Neuronal stem cell (in vitro differentiated cells): ENCODE measurements around the gene C8G.
A peak's percentile ranks its signal among the peaks of the same experiment; 100 is the strongest.

ENCODE experiments used
- DNase-seq: peaks from one replicate; pipeline ENCODE4 v3.0.0-alpha.2; 2013; ENCODE audit warnings: low spot score
- H2AFZ ChIP-seq: one replicate; pipeline ENCODE4 v1.6.1; 2013; ENCODE audit warnings: mild to moderate bottlenecking, low read length, inconsistent platforms
- H2AK5ac ChIP-seq: 2 replicates; pipeline ENCODE4 v1.6.1; 2013; ENCODE audit warnings: low read depth, mild to moderate bottlenecking, inconsistent platforms, low read length, moderate library complexity, mixed read lengths
- H2BK120ac ChIP-seq: 2 replicates; pipeline ENCODE4 v1.6.1; 2013; ENCODE audit warnings: low read depth, mild to moderate bottlenecking, inconsistent platforms, low read length, moderate library complexity, mixed read lengths
- H2BK12ac ChIP-seq: one replicate; pipeline ENCODE4 v1.6.1; 2013; ENCODE audit warnings: low read length, inconsistent platforms
- H2BK15ac ChIP-seq: 2 replicates; pipeline ENCODE4 v1.6.1; 2013; ENCODE audit warnings: mild to moderate bottlenecking, low read length, inconsistent platforms, mixed read lengths
- H2BK5ac ChIP-seq: one replicate; pipeline ENCODE4 v1.6.1; 2013; ENCODE audit warnings: inconsistent platforms, mild to moderate bottlenecking, low read length, moderate library complexity
- H3K14ac ChIP-seq: one replicate; pipeline ENCODE4 v1.6.1; 2013; ENCODE audit warnings: low read length, inconsistent platforms
- H3K18ac ChIP-seq: 2 replicates; pipeline ENCODE4 v1.6.1; 2013; ENCODE audit warnings: low read length, inconsistent platforms
- H3K23ac ChIP-seq: 2 replicates; pipeline ENCODE4 v1.6.1; 2013; ENCODE audit warnings: low read depth, mild to moderate bottlenecking, mixed read lengths, low read length, inconsistent platforms; ENCODE audit not compliant: poor library complexity
- H3K27ac ChIP-seq: replicated peaks from 3 replicates; pipeline ENCODE4 v1.5.1; 2013; ENCODE audit warnings: low read length, inconsistent platforms
- H3K27me3 ChIP-seq, 3 experiments: 2 replicates each; pipeline ENCODE4 v1.6.1; 2013; ENCODE audit warnings: low read length in 3 of 3, mild to moderate bottlenecking in 2 of 3, inconsistent platforms in 1 of 3, low read depth in 1 of 3, mixed read lengths in 1 of 3, moderate library complexity in 1 of 3; ENCODE audit not compliant: control insufficient read depth in 3 of 3, insufficient read depth in 3 of 3
- H3K36me3 ChIP-seq, 2 donors: replicated peaks in 1 of 2; 2 replicates each; pipeline ENCODE4 v1.6.1; 2013; ENCODE audit warnings: low read length in 2 of 2; ENCODE audit not compliant: control insufficient read depth in 2 of 2, insufficient read depth in 2 of 2
- H3K4ac ChIP-seq: 2 replicates; pipeline ENCODE4 v1.6.1; 2013; ENCODE audit warnings: inconsistent platforms, mild to moderate bottlenecking, low read length, moderate library complexity
- H3K4me1 ChIP-seq, 2 donors: 1 replicate in 1 of 2; 2 replicates in 1 of 2; pipeline ENCODE4 v1.6.1; 2013; ENCODE audit warnings: low read length in 2 of 2, low read depth in 1 of 2; ENCODE audit not compliant: control insufficient read depth in 2 of 2, insufficient read depth in 1 of 2
- H3K4me2 ChIP-seq: one replicate; pipeline ENCODE4 v1.6.1; 2013; ENCODE audit warnings: mild to moderate bottlenecking, low read length, inconsistent platforms; ENCODE audit not compliant: insufficient read depth, poor library complexity, severe bottlenecking
- H3K4me3 ChIP-seq, 2 donors: 2 replicates each; pipeline ENCODE4 v1.5.1; 2013; ENCODE audit warnings: low read length in 2 of 2, mild to moderate bottlenecking in 2 of 2, inconsistent platforms in 1 of 2, moderate library complexity in 1 of 2
- H3K79me1 ChIP-seq: one replicate; pipeline ENCODE4 v1.6.1; 2013; ENCODE audit warnings: low read depth, mild to moderate bottlenecking, inconsistent platforms, low read length, moderate library complexity
- H3K9ac ChIP-seq: one replicate; pipeline ENCODE4 v1.6.1; 2013; ENCODE audit warnings: mild to moderate bottlenecking, low read depth, low read length, inconsistent platforms; ENCODE audit not compliant: poor library complexity
- H3K9me3 ChIP-seq, 2 donors: replicated peaks in 1 of 2; 2 replicates each; pipeline versions ENCODE3 to v1.6.1; 2013; ENCODE audit warnings: low read length in 2 of 2, mild to moderate bottlenecking in 2 of 2, inconsistent platforms in 1 of 2, low read depth in 1 of 2, mixed read lengths in 1 of 2, moderate library complexity in 1 of 2; ENCODE audit not compliant: control insufficient read depth in 2 of 2, insufficient read depth in 1 of 2
- H4K8ac ChIP-seq: one replicate; pipeline ENCODE4 v1.6.1; 2013; ENCODE audit warnings: low read depth, mild to moderate bottlenecking, inconsistent platforms, low read length, moderate library complexity
- H4K91ac ChIP-seq: one replicate; pipeline ENCODE4 v1.6.1; 2013; ENCODE audit warnings: low read length, low read depth, mild to moderate bottlenecking, inconsistent platforms; ENCODE audit not compliant: poor library complexity
- WGBS, 2 donors: extraction: QIAGEN DNeasy Blood & Tissue Kit; methylation state at CpG; one replicate each; pipeline ENCODE4 v1.1.7; 2013; ENCODE audit warnings: missing lambda C conversion rate in 2 of 2, mixed read lengths in 1 of 2; ENCODE audit not compliant: insufficient read length in 2 of 2, insufficient replicate concordance in 1 of 2; ENCODE audit errors: extremely low coverage in 2 of 2; 5-methylcytosine and 5-hydroxymethylcytosine counted together

C8G gene

DNA sequence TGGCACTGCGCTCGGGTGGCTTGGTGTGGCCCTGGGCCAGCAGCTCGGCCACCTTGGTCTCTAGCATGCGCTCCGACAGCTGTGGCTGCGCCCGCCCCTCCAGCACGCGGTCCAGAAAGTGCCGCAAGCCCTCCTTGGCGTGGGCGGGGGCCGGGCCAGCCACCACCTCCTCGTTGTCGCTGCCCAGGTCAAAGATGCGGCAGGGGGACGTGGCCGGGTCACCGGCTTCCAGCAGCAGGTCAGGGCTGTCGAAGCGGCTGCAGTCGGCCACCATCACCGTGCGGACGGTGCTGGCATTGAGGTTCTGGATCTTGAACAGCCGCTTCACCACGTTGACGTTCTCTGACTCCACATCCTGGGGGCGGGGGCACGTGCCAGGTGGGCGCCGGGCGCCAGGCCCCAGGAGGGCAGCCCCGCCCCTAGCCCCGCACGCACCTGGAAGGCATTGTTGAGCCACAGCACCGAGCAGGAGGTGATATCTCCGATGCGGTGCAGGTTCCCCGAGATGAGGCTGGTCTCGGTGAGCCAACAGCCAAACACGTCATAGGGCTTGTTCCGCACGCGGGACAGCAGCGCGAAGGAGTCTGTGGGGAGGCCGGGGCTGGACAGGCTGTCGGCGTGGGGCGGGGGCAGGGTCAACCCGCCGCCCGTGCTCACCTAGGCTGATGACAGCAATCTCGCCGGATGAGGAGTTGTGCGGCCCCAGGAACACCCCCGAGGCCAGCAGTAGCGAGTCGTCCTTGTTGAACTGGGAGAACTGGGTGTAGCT is 2.7 kb upstream of the C8G start:
- peaks cover 0 to 3% of the 10 kb centered on the region in 2 donors for H3K9me3 ChIP-seq
- H2BK120ac ChIP-seq, result no peak overlapping the region
- peak overlapping the region; percentile 92 for H4K8ac ChIP-seq
- peaks cover 8% of the 10 kb centered on the region in 2 donors for H3K4me1 ChIP-seq
- H2BK5ac ChIP-seq, result peak overlapping the region; percentile 75
- H3K9ac ChIP-seq, result peak overlapping the region; percentile 70
- H3K36me3 ChIP-seq, result peaks cover 42 to 53% of the 10 kb centered on the region in 2 donors
- no peak overlapping the region for H3K27ac ChIP-seq
- no peak overlapping the region for H3K4ac ChIP-seq
- no peak overlapping the region for H4K91ac ChIP-seq
- H2BK12ac ChIP-seq, result no peak overlapping the region
- peak overlapping the region; percentile 65 for H3K23ac ChIP-seq
- H3K79me1 ChIP-seq, result peaks cover 26% of the 10 kb centered on the region
- H3K4me2 ChIP-seq, result peak overlapping the region; percentile 25
- no peak overlapping the region for H2BK15ac ChIP-seq
- peak overlapping the region in 1 of 2 donors; percentile 92 for H3K4me3 ChIP-seq
- H2AK5ac ChIP-seq, result no peak overlapping the region
- no peaks in the 10 kb centered on the region for H3K27me3 ChIP-seq
- H2AFZ ChIP-seq, result no peak overlapping the region
- no peak overlapping the region for H3K14ac ChIP-seq
- DNase-seq, result no peak
- no peak overlapping the region for H3K18ac ChIP-seq
- no CpG with 5 or more reads among the region's 60 CpGs for WGBS, 2 donors

DNA sequence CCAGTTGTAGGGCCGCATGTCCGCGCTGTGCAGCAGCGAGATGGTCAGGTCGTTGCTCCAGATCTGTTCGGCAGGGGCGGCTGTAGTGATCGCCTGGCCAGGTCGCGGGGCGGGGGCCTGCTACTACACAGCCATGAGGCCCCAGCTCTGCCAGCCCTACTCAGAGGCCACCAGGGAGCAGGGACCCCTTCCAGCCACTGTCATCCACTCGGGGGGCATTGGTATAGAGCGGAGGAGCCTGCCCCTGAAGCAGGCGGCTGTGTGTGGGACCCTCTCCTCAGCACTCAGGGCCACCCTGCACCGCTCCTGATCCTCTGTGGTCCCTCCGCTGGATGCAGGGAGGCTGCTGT is 2.2 kb upstream of the C8G start:
- peak overlapping the region; percentile 70 for H3K9ac ChIP-seq
- H4K91ac ChIP-seq, result no peak overlapping the region
- no peak overlapping the region for H2BK12ac ChIP-seq
- peak overlapping the region; percentile 37 for H2AK5ac ChIP-seq
- no peak overlapping the region for H3K14ac ChIP-seq
- peaks cover 37 to 47% of the 10 kb centered on the region in 2 donors for H3K36me3 ChIP-seq
- H3K4ac ChIP-seq, result no peak overlapping the region
- H2BK120ac ChIP-seq, result no peak overlapping the region
- peak overlapping the region in 1 of 2 donors; percentile 92 for H3K4me3 ChIP-seq
- no peak overlapping the region for H2AFZ ChIP-seq
- peaks cover 8% of the 10 kb centered on the region in 2 donors for H3K4me1 ChIP-seq
- H3K4me2 ChIP-seq, result no peak overlapping the region
- peak overlapping the region; percentile 97 for H3K23ac ChIP-seq
- peaks cover 21% of the 10 kb centered on the region for H3K79me1 ChIP-seq
- H3K27me3 ChIP-seq, result no peaks in the 10 kb centered on the region
- H2BK5ac ChIP-seq, result peak overlapping the region; percentile 75
- peak overlapping the region; percentile 92 for H4K8ac ChIP-seq
- H2BK15ac ChIP-seq, result no peak overlapping the region
- H3K18ac ChIP-seq, result no peak overlapping the region
- peaks cover 0 to 2% of the 10 kb centered on the region in 2 donors for H3K9me3 ChIP-seq
- no peak overlapping the region for H3K27ac ChIP-seq
- no CpG with 5 or more reads among the region's 16 CpGs for WGBS, 2 donors
- no peak for DNase-seq

DNA sequence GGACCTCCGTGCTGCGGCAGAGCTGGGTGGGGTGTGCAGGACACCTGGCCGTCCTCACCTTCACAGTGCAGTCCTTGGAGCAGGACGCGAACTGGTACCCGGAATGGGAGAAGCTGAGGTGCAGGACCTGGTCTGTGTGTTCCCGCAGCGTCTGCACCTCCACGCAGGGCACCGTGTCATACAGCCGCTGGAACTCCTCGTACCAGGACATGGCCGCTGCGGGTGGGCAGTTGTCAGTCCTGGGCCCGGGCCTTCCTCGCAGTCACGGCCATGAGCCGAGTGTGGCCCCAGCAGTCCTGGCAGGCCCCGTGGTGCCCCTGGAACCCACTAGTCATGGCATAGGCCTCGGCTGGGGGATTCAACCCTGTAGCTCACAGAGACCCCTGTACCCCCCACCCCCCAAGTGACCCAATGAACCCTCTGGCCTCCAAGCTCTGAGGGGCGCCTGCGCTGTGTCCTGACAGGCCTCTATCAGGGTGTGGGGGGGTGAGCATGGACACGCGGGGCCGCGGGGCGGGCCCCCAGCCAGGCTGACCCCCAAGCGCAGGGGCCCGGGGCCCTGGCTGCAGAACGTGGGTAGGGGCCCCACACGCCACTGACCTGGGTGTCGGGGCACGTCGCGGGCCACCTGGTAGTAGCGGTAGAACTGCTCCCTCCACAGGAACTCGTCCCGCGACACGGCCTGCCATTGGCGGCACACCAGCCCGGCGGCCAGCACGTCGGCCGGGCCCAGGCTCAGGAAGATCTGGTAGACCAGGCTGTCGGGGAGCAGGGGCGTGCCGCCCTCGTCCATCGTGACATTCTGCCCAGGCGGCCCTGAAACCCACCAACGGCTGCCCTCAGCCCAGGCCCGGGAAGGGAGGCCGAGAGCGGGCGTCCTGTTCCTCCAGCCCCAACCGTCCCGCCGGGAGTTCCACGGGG is 1.5 kb upstream of the C8G start:
- H2BK120ac ChIP-seq, result no peak overlapping the region
- no peak overlapping the region for H2BK15ac ChIP-seq
- peak overlapping the region; percentile 72 for H3K27ac ChIP-seq
- peak overlapping the region; percentile 84 for H2AK5ac ChIP-seq
- peak overlapping the region; percentile 87 for H2BK5ac ChIP-seq
- H3K4ac ChIP-seq, result no peak overlapping the region
- DNase-seq, result no peak
- H3K4me3 ChIP-seq, result peak overlapping the region; percentile 92 to 96
- peaks cover 8% of the 10 kb centered on the region in 2 donors for H3K4me1 ChIP-seq
- peaks cover 35 to 46% of the 10 kb centered on the region in 2 donors for H3K36me3 ChIP-seq
- WGBS, 2 donors, result no CpG with 5 or more reads among the region's 61 CpGs
- peaks cover 0 to 2% of the 10 kb centered on the region in 2 donors for H3K9me3 ChIP-seq
- H4K91ac ChIP-seq, result no peak overlapping the region
- H2AFZ ChIP-seq, result peak overlapping the region; percentile 84
- H3K18ac ChIP-seq, result peak overlapping the region; percentile 97
- H4K8ac ChIP-seq, result peak overlapping the region; percentile 43
- H3K14ac ChIP-seq, result peak overlapping the region; percentile 84
- H3K27me3 ChIP-seq, result no peaks in the 10 kb centered on the region
- peaks cover 20% of the 10 kb centered on the region for H3K79me1 ChIP-seq
- peak overlapping the region; percentile 97 for H3K9ac ChIP-seq
- peak overlapping the region; percentile 97 for H3K23ac ChIP-seq
- H2BK12ac ChIP-seq, result peak overlapping the region; percentile 41
- peak overlapping the region; percentile 91 for H3K4me2 ChIP-seq

DNA sequence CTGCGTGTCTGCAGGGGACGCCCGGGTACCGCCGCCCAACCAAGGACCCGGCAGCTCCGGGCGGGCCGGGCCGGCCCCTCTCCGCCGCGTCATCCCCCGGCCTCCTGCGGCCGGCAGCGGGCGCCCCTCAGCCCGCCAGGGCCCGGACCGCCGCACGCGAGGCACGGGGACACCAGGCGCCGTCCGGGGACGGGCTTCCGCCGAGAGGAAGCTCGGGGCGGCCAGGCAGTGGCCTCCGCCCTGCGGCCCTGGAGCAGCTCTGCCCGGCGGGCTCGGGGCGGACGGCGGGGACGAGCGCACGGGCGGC is 878 bp upstream of the C8G start:
- Histone ChIP-seq H3K9me3 (peaks cover 0 to 2% of the 10 kb centered on the region in 2 donors), H3K4me1 (peaks cover 9% of the 10 kb centered on the region in 2 donors), H4K91ac (no peak overlapping the region), H3K4me3 (peak overlapping the region; percentile 92 to 96), H3K14ac (peak overlapping the region; percentile 82), H3K27me3 (no peaks in the 10 kb centered on the region), H3K23ac (peak overlapping the region; percentile 97), H2AFZ (peak overlapping the region; percentile 84), H3K9ac (peak overlapping the region; percentile 97), H3K18ac (peak overlapping the region; percentile 97), H4K8ac (peak overlapping the region; percentile 17), H3K4me2 (peak overlapping the region; percentile 91), H2BK12ac (no peak overlapping the region), H2BK120ac (no peak overlapping the region), H2BK15ac (no peak overlapping the region), H2BK5ac (peak overlapping the region; percentile 87), H2AK5ac (peak overlapping the region; percentile 84), H3K36me3 (peaks cover 34 to 43% of the 10 kb centered on the region in 2 donors), H3K4ac (no peak overlapping the region), H3K79me1 (peaks cover 20% of the 10 kb centered on the region), H3K27ac (peak overlapping the region; percentile 72)
- no peak for DNase-seq
- no CpG with 5 or more reads among the region's 45 CpGs for WGBS, 2 donors
